Measurements from ENCODE around the gene IQCM.

DNA sequence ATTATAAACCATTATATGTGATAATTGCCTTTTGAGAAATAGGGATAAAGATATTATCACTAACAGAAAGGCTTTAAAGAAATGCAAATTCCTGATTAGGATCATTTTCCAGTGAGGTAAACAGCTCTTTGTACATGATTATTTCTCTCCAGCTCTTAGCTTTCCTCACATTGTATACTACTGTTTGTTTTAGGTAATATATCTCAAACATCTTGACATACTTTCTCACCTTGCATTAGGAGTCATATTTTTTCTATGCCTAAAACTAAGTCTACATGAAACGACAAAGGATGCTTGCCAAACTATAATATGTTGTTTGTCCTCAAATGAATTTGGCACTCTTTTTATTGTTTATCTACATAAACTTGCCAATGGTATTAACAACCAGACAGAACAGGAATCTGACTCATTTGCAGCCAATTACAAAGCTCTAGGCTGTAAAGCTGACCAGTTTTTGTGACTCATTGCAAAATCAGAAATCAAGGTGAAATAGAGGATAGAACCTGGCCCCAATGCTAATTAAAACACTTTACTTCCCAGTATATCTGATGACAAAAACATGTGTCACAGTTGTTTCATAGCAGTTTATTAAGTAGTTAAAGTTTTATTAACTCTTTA, 107.0 kb downstream of the IQCM start:
- TF ChIP-seq SUZ12 (IDR thresholded peaks at IDR 0.05; ENCODE audit: extremely low read depth, insufficient read depth, insufficient read length) (no peak), ZNF274 (IDR thresholded peaks at IDR 0.05; ENCODE audit: low read depth, low read length) (no peak), YY1 (IDR thresholded peaks at IDR 0.05; ENCODE audit: insufficient read depth, insufficient read length) (no peak)

Measured in NT2/D1 (cell line).